Natural killer cell (primary cell): ENCODE measurements around the gene RNGTT. TPM values are rescaled to one million over a fixed set of nuclear protein-coding genes. Genes with fewer than 3 reads are reported as not detected.

Source experiments
- ATAC-seq, 3 donors: fragments of 150-1000 bp in 2 of 3; fragments of 200-7000 bp in 1 of 3; cut with Tn5 transposase; 1 replicate in 1 of 3; 2 replicates in 2 of 3; pipeline ENCODE4 v1.10.0; 2021; ENCODE audit warnings: mild to moderate bottlenecking in 2 of 3, moderate library complexity in 2 of 3
- DNase-seq, 2 donors: peaks; one replicate each; pipeline versions ENCODE4 v3.0.0 to v3.0.0-alpha.2; 2013 to 2021; ENCODE audit warnings: mixed read lengths in 1 of 2
- H3K27ac ChIP-seq: one replicate; pipeline ENCODE4 v1.5.1; 2013; ENCODE audit warnings: mild to moderate bottlenecking, low read length
- H3K27me3 ChIP-seq: one replicate; pipeline ENCODE4 v1.6.1; 2013; ENCODE audit warnings: low read length; ENCODE audit not compliant: control insufficient read depth, insufficient read depth
- H3K36me3 ChIP-seq: one replicate; pipeline ENCODE4 v1.6.1; 2013; ENCODE audit warnings: low read length; ENCODE audit not compliant: control insufficient read depth, insufficient read depth
- H3K4me1 ChIP-seq: one replicate; pipeline ENCODE4 v1.6.1; 2013; ENCODE audit warnings: low read length; ENCODE audit not compliant: control insufficient read depth, insufficient read depth
- H3K4me3 ChIP-seq: one replicate; pipeline ENCODE4 v1.5.1; 2013; ENCODE audit warnings: low read length
- H3K9me3 ChIP-seq: one replicate; pipeline ENCODE4 v1.6.1; 2013; ENCODE audit warnings: low read length; ENCODE audit not compliant: control insufficient read depth, insufficient read depth
- H3K27ac Mint-ChIP-seq, 2 donors: one replicate each; pipeline ENCODE4 v1.8.0; 2022; ENCODE audit warnings: mild to moderate bottlenecking in 2 of 2, mixed read lengths in 2 of 2, moderate library complexity in 1 of 2
- H3K27me3 Mint-ChIP-seq, 2 donors: one replicate each; pipeline ENCODE4 v1.8.0; 2022; ENCODE audit warnings: low read depth in 2 of 2, mixed read lengths in 2 of 2
- H3K36me3 Mint-ChIP-seq: one replicate; pipeline ENCODE4 v1.8.0; 2022; ENCODE audit warnings: mixed read lengths
- H3K4me1 Mint-ChIP-seq, 2 donors: one replicate each; pipeline ENCODE4 v1.8.0; 2022; ENCODE audit warnings: mixed read lengths in 2 of 2
- H3K4me3 Mint-ChIP-seq: one replicate; pipeline ENCODE4 v1.8.0; 2022; ENCODE audit warnings: mild to moderate bottlenecking, moderate library complexity, mixed read lengths
- H3K9me3 Mint-ChIP-seq, 2 donors: one replicate each; pipeline ENCODE4 v1.8.0; 2022; ENCODE audit warnings: mixed read lengths in 2 of 2
- CTCF ChIP-seq: fragments of 200-600 bp; IDR thresholded peaks from one replicate; pipeline ENCODE4 v1.8.0; 2022; ENCODE audit warnings: antibody characterized with exemption
- WGBS: methylation state at CpG from one replicate; pipeline ENCODE4 v1.1.7; 2013; ENCODE audit warnings: missing lambda C conversion rate; ENCODE audit not compliant: insufficient coverage; 5-methylcytosine and 5-hydroxymethylcytosine counted together
- intact Hi-C: fragments of 100-400 bp; cut with micrococcal nuclease; formaldehyde crosslinking; loops from one replicate; pipeline ENCODE4 v1.14.2; 2022
- total RNA-seq, 4 donors: library from RNA; stranded (reverse); fragments of 120-200 nt in 1 of 4; gene quantifications; one replicate each; pipeline versions ENCODE4 v1.2.3 to v1.2.4, GENCODE V29; 2013 to 2022

RNGTT gene
- 10 to 100 TPM; 23.1 to 27.2 (median 23.1) TPM for total RNA-seq
- total RNA-seq (2013): 50.5 TPM

DNA sequence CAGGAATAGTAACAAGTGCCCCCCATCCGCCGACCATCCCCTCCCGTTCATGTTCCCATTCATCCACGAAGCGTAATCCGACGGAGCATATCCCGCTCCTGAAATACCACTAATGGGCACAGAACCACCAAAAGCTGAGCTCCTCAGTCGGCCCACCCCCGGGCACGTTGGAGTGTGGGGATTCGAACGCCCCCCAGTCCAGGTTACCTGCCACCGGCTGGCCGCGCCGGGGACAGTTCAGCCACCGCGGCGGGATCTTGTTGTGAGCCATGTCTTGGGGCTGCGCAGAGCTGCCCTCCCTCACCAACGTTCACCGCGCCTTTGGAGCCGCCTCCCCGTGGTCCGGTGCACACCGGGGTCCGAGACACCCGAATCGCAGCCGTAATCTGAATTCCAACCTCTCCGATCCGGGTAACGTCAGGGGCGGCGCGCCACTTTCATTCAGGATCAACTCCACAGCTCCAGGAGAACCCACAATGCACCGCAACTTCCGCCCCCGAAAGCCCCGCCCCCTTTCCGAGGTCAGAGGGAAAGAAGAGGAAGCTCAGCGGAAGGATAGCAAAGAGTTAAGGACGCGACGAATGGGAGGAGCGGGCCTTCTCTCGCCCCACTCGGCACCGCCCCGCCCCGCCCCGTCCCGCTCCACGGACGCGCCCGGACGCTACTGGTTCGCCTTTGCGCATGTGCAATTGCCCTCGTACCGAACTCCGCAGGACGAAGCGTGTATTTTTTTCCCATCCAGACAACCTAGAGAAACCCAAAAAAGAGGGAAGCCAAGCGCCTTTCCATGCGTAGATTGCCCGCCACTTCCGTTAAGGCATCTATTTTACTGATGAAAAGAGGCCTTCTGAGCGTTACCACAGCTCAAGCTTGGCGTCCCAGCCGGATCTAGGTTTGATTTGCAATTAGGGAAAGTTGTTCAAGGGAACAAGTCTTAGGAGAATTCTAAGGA, at the start of gene RNGTT:
Gene RNGTT, minus strand, starts transcription at position 480 of the 952 bp plus-strand sequence. Its CDS starts 209 bp downstream, at position 271.
- intact Hi-C loops: loop anchor here (2.0 kb wide), 1 partner anchor 115 kb away; no protein-coding TSS in a partner anchor
- H3K36me3 Mint-ChIP-seq: no peaks in the 10 kb centered on the region
- DNase-seq: peak; percentile 92 to 97
- H3K27ac Mint-ChIP-seq: peak within 1 kb of the TSS; percentile 89 to 93
- H3K9me3 Mint-ChIP-seq: no peaks in the 10 kb centered on the region
- Histone ChIP-seq H3K27ac (peak within 1 kb of the TSS; percentile 63), H3K27me3 (no peaks in the 10 kb centered on the region), H3K4me3 (peak within 1 kb of the TSS; percentile 90), H3K9me3 (peaks cover 8% of the 10 kb centered on the region), H3K36me3 (no peaks in the 10 kb centered on the region), H3K4me1 (peaks cover 17% of the 10 kb centered on the region)
- TF ChIP-seq CTCF: no peak
- H3K27me3 Mint-ChIP-seq: no peaks in the 10 kb centered on the region
- peak within 1 kb of the TSS; percentile 93 for H3K4me3 Mint-ChIP-seq
- WGBS: under 1% methylated on average over 74 of the region's 74 CpGs
- peaks cover 33 to 47% of the 10 kb centered on the region in 2 donors for H3K4me1 Mint-ChIP-seq
- peak; percentile 99 to 100 (median 99) for ATAC-seq

DNA sequence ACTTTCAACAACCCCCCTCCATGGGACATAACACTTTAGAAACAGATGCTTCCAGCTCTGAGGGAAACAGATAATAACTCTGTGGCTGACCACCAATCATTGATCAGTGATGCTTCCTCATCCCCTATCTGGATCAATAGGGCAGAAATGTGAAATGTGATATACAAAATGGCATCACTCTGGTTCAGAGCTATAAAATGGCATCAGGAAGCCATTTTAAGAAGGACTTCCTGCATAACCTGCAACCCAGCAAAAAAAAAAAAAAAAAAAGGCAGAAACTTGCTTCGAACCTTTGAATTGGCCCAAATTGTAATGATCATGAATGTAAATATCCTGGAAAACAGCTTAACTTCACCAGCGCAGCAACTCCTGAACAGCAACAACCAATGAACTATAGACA, 48.0 kb upstream of the RNGTT start:
- Histone ChIP-seq H3K27ac (no peak overlapping the region), H3K4me1 (peaks cover 9% of the 10 kb centered on the region), H3K36me3 (no peaks in the 10 kb centered on the region), H3K27me3 (no peaks in the 10 kb centered on the region), H3K4me3 (no peak overlapping the region), H3K9me3 (no peaks in the 10 kb centered on the region)
- DNase-seq (no peak), ATAC-seq (no peak)
- H3K27ac Mint-ChIP-seq: peak overlapping the region in 1 of 2 donors; percentile 18
- TF ChIP-seq CTCF: no peak
- peaks cover 6 to 8% of the 10 kb centered on the region in 2 donors for H3K27me3 Mint-ChIP-seq
- H3K4me3 Mint-ChIP-seq: no peak overlapping the region
- H3K4me1 Mint-ChIP-seq: peaks cover 15 to 21% of the 10 kb centered on the region in 2 donors
- no peaks in the 10 kb centered on the region for H3K36me3 Mint-ChIP-seq
- H3K9me3 Mint-ChIP-seq: no peaks in the 10 kb centered on the region
- intact Hi-C loops: no loop called here
- 100% methylated on average over 2 of the region's 2 CpGs for WGBS

GRCh38 chr6:89010825-89011224, 47.4 kb upstream of the RNGTT start:
- intact Hi-C loops: no loop called here
- no peak for TF ChIP-seq CTCF
- H3K4me1 ChIP-seq: peaks cover 9% of the 10 kb centered on the region
- DNase-seq: no peak
- Mint-ChIP-seq H3K36me3 (no peaks in the 10 kb centered on the region), H3K4me3 (no peak overlapping the region), H3K9me3 (no peaks in the 10 kb centered on the region), H3K27me3 (peaks cover 3 to 8% of the 10 kb centered on the region in 2 donors), H3K27ac (no peak overlapping the region), H3K4me1 (peaks cover 15 to 21% of the 10 kb centered on the region in 2 donors)
- H3K4me3 ChIP-seq: no peak overlapping the region
- ATAC-seq: no peak
- WGBS: 95% methylated on average over 2 of the region's 2 CpGs
- H3K27me3 ChIP-seq: no peaks in the 10 kb centered on the region
- H3K36me3 ChIP-seq: no peaks in the 10 kb centered on the region
- H3K27ac ChIP-seq: no peak overlapping the region
- H3K9me3 ChIP-seq: no peaks in the 10 kb centered on the region
